Left ventricle myocardium superior (tissue), 1 donor: ENCODE results near the gene EFCAB12. TPM values are rescaled to one million over a fixed set of nuclear protein-coding genes. Genes with fewer than 3 reads are reported as not detected.

Experiments used
- ATAC-seq: fragments of 200-7000 bp; cut with Tn5 transposase; one replicate; pipeline ENCODE4 v1.9.1; 2020; ENCODE audit warnings: mild to moderate bottlenecking, moderate library complexity
- DNase-seq: peaks from one replicate; pipeline ENCODE4 v3.0.0-alpha.2; 2020
- intact Hi-C: fragments of 100-400 bp; cut with micrococcal nuclease; formaldehyde crosslinking; loops from one replicate; pipeline ENCODE4 v1.11.0; 2022
- long read RNA-seq: library from polyadenylated mRNA; unstranded; transcript quantifications from one replicate; pipeline ENCODE4 v2.0.0, GENCODE V29; 2021
- total RNA-seq: library from RNA; stranded (reverse); fragmentation: NEBNext Ultra II Directional; extraction: Animal tissue kit (Norgen Biotek cat#: 25700); gene quantifications from one replicate; pipeline ENCODE4 v1.2.1, GENCODE V29; 2021
- donor health status: DM: no; HTN: yes; CAD: no; lungs with severe emphysema.

EFCAB12 gene
- not detected for total RNA-seq
- long read RNA-seq = 0 reads

- ATAC-seq (peak; percentile 98), DNase-seq (peak; percentile 97)
- intact Hi-C loops = no loop called here
Measured at GRCh38 chr3:129428376-129429079, at the start of gene EFCAB12. EFCAB12 (minus strand) TSS chr3:129428636; CDS start chr3:129428488, 148 bp downstream.

- DNase-seq (no peak), ATAC-seq (no peak)
- intact Hi-C loops = no loop called here
Measured at GRCh38 chr3:129476586-129476985, 48.1 kb upstream of the EFCAB12 start.

DNA sequence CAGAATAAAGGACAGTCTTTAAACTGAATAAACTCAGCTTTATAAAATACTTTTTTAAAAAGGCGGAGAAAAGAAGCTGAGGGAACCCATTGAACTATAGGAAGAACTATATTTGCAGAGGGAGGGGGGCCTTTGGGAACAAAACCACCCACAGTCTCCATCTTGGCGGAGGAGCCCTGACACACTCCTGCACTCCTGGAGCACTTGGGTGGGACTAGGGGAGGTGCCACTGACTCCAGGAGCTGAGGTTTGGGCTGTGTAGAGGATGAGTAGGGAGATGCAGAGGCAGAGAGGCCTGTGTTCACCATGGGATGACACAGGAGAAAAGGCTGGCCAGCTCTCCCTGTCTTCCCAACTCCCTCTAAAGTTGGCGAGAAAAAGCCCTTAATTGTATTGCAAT is 47.4 kb upstream of the EFCAB12 start:
- intact Hi-C loops = no loop called here
- ATAC-seq (no peak), DNase-seq (no peak)

DNA sequence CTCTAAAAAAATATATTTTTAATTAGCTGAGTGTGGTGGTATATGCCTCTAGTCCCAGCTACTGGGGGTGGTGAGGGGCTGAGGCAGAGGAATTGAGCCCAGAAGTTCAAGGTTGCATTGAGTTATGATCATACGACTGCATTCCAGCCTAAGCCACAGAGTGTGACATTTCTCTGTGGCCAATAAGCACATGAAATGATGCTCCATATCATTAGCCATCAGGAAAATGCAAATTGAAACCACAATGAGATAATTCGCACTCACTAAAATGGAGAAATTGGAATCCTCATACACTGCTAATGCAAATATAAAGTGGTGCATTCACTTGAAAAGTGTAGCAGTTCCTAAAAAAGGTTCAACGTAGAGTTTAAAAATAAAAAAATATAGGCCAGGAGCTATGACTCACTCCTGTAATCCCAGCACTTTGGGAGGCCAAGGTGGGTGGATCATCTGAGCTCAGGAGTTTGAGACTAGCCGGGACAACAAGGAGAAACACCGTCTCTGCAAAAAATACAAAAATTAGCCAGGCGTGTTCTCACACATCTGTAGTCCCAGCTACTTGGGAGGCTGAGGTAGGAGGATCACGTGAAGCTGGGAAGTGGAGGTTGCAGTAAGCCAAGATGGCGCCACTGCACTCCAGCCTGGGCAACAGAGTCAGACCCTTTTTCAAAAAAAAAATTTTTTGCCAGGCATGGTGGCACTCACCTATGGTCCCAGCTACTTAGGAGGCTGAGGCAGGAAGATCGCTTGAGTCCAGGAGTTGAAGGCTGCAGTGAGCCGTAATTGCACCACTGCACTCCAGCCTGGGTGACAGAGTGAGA is 46.8 kb upstream of the EFCAB12 start:
- ATAC-seq (no peak), DNase-seq (no peak)
- intact Hi-C loops = no loop called here

DNA sequence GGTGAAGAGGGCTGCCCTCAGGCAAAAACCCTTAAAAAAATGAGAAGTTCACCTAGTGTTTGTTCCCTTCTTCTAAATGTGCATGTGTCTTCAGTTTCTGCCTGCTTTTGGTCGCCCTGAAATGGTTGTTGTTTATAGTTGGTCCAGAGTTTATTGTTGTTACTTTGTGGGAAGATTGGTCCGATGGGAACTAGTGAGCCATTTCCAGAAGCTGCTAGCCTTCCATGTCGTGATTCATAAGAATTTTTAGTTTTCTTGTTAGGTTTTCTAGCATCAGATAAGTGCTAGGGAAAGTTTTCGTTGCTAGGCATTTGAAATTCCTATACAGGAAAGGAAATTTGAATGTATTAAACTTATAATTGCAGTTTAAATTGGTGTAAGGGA is 45.3 kb upstream of the EFCAB12 start:
- DNase-seq (no peak), ATAC-seq (no peak)
- intact Hi-C loops = no loop called here

DNA sequence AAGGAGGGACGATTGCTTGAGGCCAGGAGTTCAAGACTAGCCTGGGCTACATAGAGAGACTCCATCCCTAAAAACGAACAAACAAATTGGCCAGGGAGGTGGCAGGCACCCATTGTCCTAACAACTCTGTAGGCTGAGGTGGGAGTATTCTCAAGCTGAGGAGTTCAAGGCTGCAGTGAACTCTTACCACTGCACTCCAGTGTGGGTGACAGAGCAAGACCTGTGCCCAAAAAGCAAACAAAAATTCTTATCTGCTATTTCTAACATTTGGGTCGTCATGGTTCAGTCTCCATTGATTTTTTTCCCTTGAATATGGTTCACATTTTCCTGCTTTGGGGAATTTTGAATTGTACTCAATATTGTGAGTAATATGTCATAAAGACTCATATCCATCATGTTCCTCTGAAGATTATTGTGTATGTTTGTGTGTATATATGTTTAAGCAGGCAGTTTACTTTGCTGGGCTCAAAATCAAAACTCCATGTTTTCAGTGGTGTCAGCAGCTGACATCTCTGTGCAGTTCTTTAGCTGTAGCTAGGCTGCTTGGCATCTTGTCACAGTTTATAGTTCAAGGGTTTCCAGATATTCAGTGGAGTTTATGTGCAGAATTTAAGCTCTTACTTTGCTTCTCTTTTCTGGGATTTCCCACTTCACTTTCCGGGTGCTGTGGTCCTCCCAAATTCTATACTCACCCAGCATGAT is 44.8 kb upstream of the EFCAB12 start:
- ATAC-seq = no peak
- intact Hi-C loops = no loop called here
- DNase-seq = no peak

DNA sequence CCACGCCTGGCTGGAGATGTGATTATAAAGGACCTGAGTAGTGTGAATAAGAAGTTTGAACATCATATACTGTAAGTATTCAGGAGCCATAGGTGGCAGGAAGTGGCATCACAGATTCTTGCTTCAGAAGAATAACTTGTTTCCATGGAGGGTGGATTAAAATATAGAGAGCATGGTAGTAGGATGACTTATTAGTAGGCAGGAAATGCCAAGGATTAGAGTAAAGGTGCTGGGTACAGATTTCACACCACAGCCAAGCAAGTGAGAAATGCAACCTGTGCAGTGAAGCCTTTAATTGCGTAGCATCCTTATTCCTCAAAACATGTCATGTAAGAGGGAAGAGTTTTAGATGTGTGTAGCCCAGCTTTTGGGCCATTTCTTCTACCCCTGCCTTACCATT is 42.4 kb upstream of the EFCAB12 start:
- ATAC-seq (no peak), DNase-seq (no peak)
- intact Hi-C loops = no loop called here

DNA sequence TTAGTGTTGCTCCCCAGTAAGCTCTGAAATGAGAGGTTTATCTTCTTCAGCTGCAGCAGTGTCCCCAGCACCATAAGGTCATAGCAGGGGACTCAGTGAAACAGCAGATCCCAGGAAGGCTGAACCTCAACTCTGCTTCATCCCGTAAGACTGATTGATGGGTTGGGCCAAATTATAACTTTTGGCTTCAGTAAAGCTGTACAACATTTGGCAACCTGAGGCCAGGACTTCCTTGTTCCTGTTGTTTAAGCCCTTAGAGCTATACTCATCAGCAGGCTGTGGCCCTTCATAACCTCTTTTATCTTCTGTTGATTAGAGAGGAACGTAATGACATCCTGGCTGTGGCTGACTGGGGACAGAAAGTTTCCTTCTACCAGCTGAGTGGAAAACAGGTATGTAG is 40.6 kb upstream of the EFCAB12 start:
- ATAC-seq = peak; percentile 93
- DNase-seq = no peak
- intact Hi-C loops = no loop called here

GRCh38 chr3:129467932-129468331 is 39.5 kb upstream of the EFCAB12 start:
- intact Hi-C loops = no loop called here
- no peak for DNase-seq
- ATAC-seq = no peak

- DNase-seq (no peak), ATAC-seq (no peak)
- intact Hi-C loops = no loop called here
Measured at GRCh38 chr3:129463716-129464115, 35.3 kb upstream of the EFCAB12 start.

DNA sequence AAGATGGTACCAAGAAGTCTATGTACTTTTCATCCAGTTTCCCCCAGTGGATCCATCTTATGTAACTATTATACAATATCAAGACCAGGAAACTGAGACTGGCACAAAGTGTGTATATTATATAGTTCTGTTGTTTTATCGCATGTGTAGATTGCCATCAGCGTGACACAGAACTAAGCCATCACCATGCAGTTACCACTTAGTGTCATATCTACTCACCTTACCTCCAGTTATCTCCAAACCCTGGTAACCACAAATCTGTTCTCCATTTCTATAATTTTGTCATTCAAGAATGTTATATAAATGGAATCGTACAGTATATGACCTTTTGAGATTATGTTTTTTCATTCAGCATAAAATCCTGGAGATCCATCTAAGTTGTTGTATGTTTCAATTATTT is 34.7 kb upstream of the EFCAB12 start:
- no peak for ATAC-seq
- intact Hi-C loops = no loop called here
- no peak for DNase-seq

DNA sequence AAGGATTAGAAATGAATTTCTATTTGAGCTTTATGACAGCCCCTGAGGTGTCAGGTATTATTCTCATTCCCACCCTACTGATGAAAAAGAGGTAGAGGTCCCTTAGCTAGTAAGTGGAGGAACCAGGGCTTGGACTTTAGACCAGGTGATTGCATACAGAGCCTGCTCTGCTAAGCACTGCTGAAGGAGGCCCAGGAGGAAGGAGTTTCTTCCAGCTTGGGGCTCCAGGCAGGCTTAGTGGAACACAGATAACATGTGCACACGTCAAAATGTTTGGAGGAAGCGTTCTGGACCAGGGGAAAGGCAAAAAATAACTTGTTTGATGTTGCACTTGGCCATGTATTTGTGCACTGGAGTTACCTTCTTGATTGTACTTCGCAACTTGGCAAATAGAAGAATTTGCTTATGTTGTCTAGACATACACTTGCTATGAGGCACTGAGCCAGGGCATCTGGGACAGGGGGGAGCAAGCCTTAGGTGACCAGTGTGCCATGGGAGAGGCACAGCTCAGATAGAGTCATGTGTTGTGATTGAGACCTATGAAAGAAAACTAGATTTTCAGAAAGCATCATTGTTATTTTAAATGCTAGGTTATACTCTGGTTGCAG is 34.0 kb upstream of the EFCAB12 start:
- ATAC-seq (peak; percentile 73), DNase-seq (no peak)
- intact Hi-C loops = no loop called here

DNA sequence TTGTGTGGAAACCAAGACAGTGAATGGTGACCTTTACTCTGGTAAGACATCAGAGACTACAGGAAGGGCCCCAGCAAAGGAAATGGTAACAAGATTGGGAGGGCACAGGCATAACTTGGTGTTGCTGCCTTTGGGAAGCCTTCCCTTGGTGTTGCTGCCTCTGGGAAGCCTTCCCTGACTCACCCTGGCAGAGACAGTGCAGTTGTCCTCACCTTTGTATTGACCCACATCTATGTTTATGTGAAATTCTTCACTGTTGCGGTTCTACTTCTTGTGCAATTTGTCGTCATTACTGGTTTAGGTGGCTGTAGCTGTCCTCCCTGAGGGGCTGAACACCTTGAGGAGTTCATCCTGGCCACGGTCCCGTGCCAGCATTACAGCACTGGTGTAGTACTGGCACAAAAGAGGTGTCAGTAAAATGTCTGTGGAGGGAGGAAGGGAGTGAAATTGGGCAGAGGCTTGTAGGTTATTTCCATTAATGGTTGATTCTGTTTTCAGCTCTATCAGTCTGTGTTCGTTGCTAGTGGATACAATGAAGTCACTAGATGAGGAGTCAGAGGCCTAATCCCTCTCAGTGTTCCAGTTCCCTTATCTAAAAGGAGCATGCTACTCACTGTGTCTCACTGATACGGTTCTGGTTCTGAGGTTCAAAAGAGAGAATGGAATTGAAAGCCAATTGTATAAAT is 33.2 kb upstream of the EFCAB12 start:
- peak; percentile 94 for ATAC-seq
- peak; percentile 65 for DNase-seq
- intact Hi-C loops = no loop called here

DNA sequence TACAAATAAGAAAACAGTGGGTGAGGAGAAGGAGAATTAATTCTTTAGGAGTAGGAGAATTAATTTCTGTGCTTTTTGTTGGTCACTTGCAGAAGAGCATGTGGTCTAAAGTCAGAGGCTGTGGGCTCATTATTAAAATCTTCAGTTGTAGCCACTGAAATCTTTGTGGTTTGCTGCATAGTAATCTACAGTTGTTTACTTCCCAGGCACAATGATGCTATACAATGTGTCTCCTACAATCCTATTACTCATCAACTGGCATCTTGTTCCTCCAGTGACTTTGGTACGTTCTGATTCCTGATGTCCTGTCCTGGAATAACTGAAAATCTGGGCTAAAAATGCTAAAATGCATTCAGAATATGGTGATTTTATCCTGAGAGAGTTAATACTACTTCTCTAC is 32.6 kb upstream of the EFCAB12 start:
- intact Hi-C loops = no loop called here
- ATAC-seq (no peak), DNase-seq (no peak)

DNA sequence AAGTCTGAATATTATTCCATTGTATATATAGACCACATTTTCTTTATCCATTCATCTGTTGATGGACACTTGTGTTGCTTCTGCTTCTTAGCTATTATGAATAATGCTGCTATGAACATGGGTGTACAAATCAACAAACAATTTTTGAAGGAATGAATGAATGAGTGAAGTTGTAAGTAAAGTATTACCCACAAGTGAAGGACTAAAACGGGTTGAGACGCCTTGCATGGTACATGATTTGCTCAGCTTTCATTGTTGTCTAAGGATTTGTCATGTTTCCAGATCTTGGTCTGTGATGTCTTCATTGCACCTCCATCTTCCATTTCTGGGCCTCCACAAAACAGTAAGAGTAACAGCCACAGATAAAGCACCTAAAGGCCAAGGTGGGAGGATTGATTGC is 32.1 kb upstream of the EFCAB12 start:
- ATAC-seq (no peak), DNase-seq (no peak)
- intact Hi-C loops = no loop called here

DNA sequence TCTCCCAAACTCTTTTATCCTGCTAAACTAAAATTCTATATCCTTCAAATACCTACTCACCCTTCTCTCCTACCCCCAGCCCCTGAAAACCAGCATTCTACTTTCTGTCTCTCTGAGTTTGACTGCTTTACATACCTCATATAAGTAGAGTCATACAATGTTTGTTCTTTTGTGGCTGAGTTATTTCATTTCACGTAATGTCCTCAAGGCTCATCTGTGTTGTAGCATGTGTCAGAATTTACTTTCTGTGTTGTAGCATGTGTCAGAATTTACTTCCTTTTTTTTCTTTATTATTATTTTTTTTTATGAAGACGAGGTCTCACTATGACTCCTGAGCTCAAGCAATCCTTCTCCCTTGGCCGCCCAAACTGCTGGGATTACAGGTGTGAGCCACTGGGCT is 31.7 kb upstream of the EFCAB12 start:
- intact Hi-C loops = no loop called here
- no peak for ATAC-seq

DNA sequence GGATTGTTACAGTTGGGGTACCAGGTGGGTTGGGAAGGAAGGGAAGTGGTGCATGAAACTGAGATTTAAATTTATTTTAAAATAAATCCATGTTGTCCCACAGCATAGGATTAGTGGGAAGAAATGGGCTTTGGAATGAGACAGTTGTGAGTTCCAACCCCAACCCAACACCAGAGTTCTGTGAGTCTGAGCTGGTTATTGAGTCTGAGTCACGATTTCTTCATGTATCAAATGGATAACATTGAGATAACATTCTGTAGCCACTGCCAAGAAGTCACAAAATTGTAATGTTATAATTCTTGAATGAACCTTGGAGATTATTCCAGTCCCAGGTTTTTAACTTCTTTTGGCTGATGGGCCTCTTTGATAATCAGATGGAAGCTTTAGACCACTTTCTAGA is 25.3 kb upstream of the EFCAB12 start:
- intact Hi-C loops = no loop called here
- ATAC-seq (no peak), DNase-seq (no peak)

More for the DNA sequence above, 31.7 kb upstream of the EFCAB12 start:
- DNase-seq = no peak

- intact Hi-C loops = no loop called here
- no peak for DNase-seq
- no peak for ATAC-seq
Measured at GRCh38 chr3:129449279-129450115, 21.1 kb upstream of the EFCAB12 start.
